ENCODE results near the gene GJB5.

GJB5 gene

GRCh38 chr1:34774957-34775356 lies 20.1 kb downstream of the GJB5 start:
- Histone ChIP-seq H3F3A (ENCODE audit: insufficient read depth, low read length) (no peaks in the 10 kb centered on the region), H3K9me3 (ENCODE audit: low read length) (no peaks in the 10 kb centered on the region), H2AFZ (ENCODE audit: low read length) (no peak overlapping the region), H3K9ac (ENCODE audit: low read length) (no peak overlapping the region), H3K4me2 (ENCODE audit: low read length) (no peak overlapping the region), H3K36me3 (ENCODE audit: insufficient read depth, low read length) (no peaks in the 10 kb centered on the region), H3K4me1 (ENCODE audit: insufficient read depth, low read length, severe bottlenecking) (no peaks in the 10 kb centered on the region), H3K79me2 (ENCODE audit: insufficient read depth, low read length) (no peaks in the 10 kb centered on the region), H3K9me2 (ENCODE audit: low read depth, low read length) (no peaks in the 10 kb centered on the region), H3K4me3 (ENCODE audit: low read depth, low read length, poor library complexity, severe bottlenecking) (no peak overlapping the region), H4K20me1 (ENCODE audit: insufficient read depth, low read length) (no peaks in the 10 kb centered on the region), H3K27ac (ENCODE audit: low read depth, low read length, poor library complexity, severe bottlenecking) (no peak overlapping the region), H3K27me3 (ENCODE audit: insufficient read depth, low read length) (no peaks in the 10 kb centered on the region; the same call in 1 of the 2 replicates)
- TF ChIP-seq EZH2 (IDR thresholded peaks at IDR 0.05; ENCODE audit: borderline replicate concordance, low read length) = no peak
- no peak for TF ChIP-seq CTCF (IDR thresholded peaks at IDR 0.05; ENCODE audit: low read length)

- Histone ChIP-seq H3K4me2 (ENCODE audit: low read length) (no peak overlapping the region), H3K9me2 (ENCODE audit: low read depth, low read length) (no peaks in the 10 kb centered on the region), H3K4me1 (ENCODE audit: insufficient read depth, low read length, severe bottlenecking) (no peaks in the 10 kb centered on the region), H3K9ac (ENCODE audit: low read length) (no peak overlapping the region), H3K27me3 (ENCODE audit: insufficient read depth, low read length) (no peaks in the 10 kb centered on the region; the same call in 1 of the 2 replicates), H2AFZ (ENCODE audit: low read length) (no peak overlapping the region), H3F3A (ENCODE audit: insufficient read depth, low read length) (no peaks in the 10 kb centered on the region), H3K9me3 (ENCODE audit: low read length) (no peaks in the 10 kb centered on the region), H3K79me2 (ENCODE audit: insufficient read depth, low read length) (no peaks in the 10 kb centered on the region), H3K4me3 (ENCODE audit: low read depth, low read length, poor library complexity, severe bottlenecking) (no peak overlapping the region), H3K27ac (ENCODE audit: low read depth, low read length, poor library complexity, severe bottlenecking) (no peak overlapping the region), H4K20me1 (ENCODE audit: insufficient read depth, low read length) (no peaks in the 10 kb centered on the region), H3K36me3 (ENCODE audit: insufficient read depth, low read length) (no peaks in the 10 kb centered on the region)
- TF ChIP-seq CTCF (IDR thresholded peaks at IDR 0.05; ENCODE audit: low read length) (no peak), EZH2 (IDR thresholded peaks at IDR 0.05; ENCODE audit: borderline replicate concordance, low read length) (no peak)
These were observed 22.1 kb downstream of the GJB5 start for GRCh38 chr1:34776911-34777310.

- no peaks in the 10 kb centered on the region for H3K4me1 ChIP-seq (ENCODE audit: insufficient read depth, low read length, severe bottlenecking)
These were observed 22.9 kb downstream of the GJB5 start for GRCh38 chr1:34777519-34778321.

More at GRCh38 chr1:34777519-34778321, 22.9 kb downstream of the GJB5 start:
- no peak overlapping the region for H3K27ac ChIP-seq (ENCODE audit: low read depth, low read length, poor library complexity, severe bottlenecking)
- no peaks in the 10 kb centered on the region; the same call in 1 of the 2 replicates for H3K27me3 ChIP-seq (ENCODE audit: insufficient read depth, low read length)
- no peaks in the 10 kb centered on the region for H3K9me3 ChIP-seq (ENCODE audit: low read length)
- no peak overlapping the region for H3K9ac ChIP-seq (ENCODE audit: low read length)
- H3F3A ChIP-seq (ENCODE audit: insufficient read depth, low read length) = no peaks in the 10 kb centered on the region
- H3K4me3 ChIP-seq (ENCODE audit: low read depth, low read length, poor library complexity, severe bottlenecking) = no peak overlapping the region
- no peaks in the 10 kb centered on the region for H3K9me2 ChIP-seq (ENCODE audit: low read depth, low read length)
- no peaks in the 10 kb centered on the region for H4K20me1 ChIP-seq (ENCODE audit: insufficient read depth, low read length)
- H3K79me2 ChIP-seq (ENCODE audit: insufficient read depth, low read length) = no peaks in the 10 kb centered on the region
- H3K36me3 ChIP-seq (ENCODE audit: insufficient read depth, low read length) = no peaks in the 10 kb centered on the region
- TF ChIP-seq CTCF (IDR thresholded peaks at IDR 0.05; ENCODE audit: low read length) (no peak), EZH2 (IDR thresholded peaks at IDR 0.05; ENCODE audit: borderline replicate concordance, low read length) (no peak)
- no peak overlapping the region for H3K4me2 ChIP-seq (ENCODE audit: low read length)
- H2AFZ ChIP-seq (ENCODE audit: low read length) = no peak overlapping the region

All from OCI-LY1 (cell line).